SHP77 treated with DMSO at 0.1 percent for 48 hours (cell line): Measurements from ENCODE around the gene COX11.

ENCODE experiments used
- DNase-seq: peaks from one replicate; lab custom pipeline; 2025; lab: John Stamatoyannopoulos, UW

Gene COX11, protein sequence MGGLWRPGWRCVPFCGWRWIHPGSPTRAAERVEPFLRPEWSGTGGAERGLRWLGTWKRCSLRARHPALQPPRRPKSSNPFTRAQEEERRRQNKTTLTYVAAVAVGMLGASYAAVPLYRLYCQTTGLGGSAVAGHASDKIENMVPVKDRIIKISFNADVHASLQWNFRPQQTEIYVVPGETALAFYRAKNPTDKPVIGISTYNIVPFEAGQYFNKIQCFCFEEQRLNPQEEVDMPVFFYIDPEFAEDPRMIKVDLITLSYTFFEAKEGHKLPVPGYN

DNA sequence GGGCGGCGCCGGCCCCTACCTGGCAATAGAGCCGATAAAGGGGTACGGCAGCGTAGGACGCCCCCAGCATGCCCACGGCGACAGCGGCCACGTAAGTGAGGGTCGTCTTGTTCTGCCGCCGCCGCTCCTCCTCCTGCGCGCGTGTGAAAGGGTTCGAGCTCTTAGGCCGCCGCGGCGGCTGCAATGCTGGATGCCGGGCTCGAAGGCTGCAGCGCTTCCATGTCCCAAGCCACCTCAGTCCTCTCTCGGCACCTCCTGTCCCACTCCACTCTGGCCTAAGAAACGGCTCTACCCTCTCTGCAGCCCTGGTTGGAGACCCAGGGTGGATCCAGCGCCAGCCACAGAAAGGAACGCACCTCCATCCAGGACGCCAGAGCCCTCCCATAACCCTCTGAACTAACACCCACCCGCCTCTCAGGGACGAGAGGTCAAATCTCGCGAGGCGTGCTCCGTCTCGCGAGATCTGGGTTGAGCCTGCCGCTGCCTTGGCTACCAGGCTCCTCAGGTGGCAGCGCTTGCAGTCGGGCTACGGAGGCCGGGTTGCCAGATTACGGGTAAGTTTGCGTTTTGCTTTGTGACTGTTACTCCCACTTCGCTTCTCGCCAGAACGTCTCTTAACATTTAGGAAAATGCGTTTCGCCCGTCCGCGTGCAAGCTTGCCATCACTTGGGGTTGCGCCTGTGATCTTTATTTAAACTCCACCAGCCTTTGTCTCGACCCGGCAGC, at the start of gene COX11, which contains the start of gene STXBP4:
COX11 (minus strand) TSS at position 393 of the 726 bp plus-strand sequence; CDS start at position 385, 8 bp downstream.
STXBP4 (plus strand) TSS at position 504 of the 726 bp plus-strand sequence. CDS start 17,455 bp downstream, outside the sequence.
- DNase-seq, result peak; percentile 91

DNA sequence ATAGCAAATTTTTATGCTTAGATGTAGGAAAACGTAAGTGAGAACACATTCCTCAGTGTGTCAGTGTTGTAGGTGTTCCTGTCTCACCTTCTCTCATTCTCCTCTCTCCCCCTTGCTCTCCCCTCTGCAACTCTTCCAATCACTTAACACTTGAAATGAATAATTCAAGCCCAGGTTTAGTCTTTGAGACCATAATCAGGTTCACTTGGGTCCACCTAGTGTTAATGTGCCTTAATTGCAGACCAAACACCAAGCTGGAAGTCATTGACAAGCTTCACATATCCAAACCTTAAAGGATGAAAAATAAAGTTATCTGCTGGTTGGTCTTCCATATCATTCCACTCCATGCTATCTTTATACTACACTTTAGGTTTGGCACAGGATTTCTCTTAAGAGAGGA, 37.1 kb upstream of the COX11 start:
- no peak for DNase-seq

DNA sequence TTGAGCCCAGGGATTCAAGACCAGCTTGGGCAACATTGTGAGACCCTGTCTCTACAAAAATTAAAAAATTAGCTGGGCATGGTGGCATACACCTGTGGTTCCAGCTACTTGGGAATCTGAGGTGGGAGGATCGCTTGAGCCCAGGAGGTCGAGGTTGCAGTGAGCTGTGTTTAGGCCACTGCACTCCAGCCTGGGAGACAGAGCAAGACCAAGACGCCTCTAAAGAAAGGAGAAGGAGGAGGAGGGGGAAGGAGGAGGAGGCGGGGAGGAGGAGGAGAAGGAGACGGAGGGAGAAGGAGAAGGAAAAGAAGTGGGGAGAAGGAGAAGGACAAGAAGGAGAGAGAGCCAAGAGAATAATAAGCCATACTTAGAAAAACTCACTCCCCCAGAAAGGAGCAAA, 36.0 kb upstream of the COX11 start:
- DNase-seq, result no peak

DNA sequence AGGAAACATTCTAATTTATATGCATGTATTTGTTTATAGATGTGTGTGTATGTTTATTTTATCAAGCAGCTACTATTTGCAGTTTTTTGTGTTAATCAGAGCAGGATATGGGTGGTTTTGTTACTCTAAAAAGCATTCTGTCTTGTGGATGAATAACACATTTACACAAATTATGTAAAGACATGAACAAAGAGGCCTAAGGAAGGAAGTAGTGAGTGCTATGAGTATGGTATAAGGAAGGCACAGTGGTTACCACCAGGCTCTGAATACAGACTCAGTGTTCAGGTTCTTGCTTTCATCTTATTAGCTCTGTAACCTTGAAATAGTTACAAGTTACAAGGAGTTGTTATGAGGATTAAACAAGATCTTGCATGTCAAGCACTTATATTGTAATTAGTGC, 34.0 kb upstream of the COX11 start:
- no peak for DNase-seq

DNA sequence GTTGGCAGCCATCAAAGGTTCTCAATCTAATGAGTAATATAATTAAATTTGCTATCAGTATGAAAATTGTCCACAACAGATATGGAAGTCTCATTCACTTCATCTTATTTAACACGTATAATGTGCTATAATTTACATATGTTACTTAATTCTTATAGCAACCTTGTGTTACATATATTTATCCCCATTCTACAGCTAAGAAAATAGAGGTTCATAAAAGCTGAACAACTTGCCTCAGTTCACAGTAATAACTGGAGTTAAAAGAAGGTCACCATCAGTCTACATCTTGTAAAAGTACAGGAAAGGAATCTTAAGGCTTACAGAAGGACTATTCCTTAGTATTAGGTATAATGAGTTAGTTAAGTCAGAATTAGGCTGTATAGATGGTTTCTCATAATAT, 28.0 kb upstream of the COX11 start:
- DNase-seq, result no peak

DNA sequence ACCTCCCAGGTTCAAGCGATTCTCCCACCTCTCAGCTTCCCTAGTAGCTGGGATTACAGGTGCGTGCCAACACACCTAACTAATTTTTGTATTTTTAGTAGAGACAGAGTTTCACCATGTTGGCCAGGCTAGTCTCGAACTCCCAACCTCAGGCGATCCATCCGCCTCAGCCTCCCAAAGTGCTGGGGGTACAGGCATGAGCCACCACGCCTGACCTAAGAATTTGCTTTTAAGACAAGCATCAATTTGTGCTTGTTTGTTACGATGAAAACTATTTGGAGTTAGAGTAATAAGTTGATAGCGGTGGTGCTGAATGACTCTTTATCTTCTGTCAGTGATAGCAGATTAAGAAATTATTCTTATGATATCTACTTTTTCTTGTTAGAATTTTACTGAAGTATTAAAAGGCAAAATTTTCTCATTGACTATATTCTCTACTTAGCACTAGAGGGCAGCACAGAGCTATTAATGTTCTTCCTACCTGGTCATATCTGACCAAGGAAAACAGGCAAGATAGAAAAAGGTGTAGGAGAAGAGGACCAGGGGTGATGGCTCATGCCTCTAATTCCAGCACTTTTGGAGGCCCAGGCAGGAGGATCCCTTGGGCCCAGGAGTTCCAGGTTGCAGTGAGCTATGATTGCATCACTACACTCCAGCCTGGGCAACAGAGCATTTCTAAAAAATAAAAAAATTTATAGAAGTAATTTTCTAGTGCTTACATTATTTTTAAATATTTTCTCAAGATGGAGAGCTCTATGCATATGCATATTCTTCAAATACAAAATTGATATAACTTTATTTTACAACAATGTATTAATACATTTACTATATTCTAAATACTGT, 24.6 kb upstream of the COX11 start:
- peak; percentile 65 for DNase-seq

DNA sequence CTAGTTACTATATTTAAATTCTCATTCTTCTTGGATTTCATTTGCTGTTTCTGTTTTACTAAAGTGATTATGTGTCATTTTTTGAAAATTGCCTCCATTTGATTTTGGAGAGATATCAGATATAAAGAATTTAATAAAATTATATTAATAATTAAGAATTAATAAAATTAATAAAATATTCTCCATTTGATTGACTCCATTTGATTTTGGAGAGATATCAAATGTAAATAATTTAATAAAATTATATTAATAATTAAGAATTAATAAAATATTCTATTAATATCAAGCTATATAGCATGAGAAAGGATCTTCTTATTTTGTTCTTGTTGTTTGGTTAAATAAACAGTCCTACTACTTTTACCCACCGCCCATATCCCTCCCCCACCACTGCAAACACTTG, 23.1 kb upstream of the COX11 start:
- no peak for DNase-seq

DNA sequence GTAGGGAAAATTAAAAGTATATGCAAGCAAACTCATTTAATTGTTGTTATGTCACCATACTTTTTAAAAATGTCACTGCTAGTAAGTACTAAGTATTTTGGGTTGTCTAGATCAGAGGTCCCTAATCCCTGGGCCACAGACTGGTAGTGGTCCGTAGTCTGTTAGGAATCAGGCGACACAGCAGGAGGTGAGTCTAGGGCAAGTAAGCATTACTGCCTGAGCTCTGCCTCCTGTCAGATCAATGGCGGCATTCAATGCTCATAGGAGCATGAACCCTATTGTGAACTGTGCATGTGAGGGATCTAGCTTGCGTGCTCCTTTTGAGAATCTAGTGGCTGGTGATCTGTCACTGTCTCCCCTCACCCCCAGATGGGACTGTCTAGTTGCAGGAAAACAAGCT, 21.7 kb upstream of the COX11 start:
- DNase-seq, result no peak

DNA sequence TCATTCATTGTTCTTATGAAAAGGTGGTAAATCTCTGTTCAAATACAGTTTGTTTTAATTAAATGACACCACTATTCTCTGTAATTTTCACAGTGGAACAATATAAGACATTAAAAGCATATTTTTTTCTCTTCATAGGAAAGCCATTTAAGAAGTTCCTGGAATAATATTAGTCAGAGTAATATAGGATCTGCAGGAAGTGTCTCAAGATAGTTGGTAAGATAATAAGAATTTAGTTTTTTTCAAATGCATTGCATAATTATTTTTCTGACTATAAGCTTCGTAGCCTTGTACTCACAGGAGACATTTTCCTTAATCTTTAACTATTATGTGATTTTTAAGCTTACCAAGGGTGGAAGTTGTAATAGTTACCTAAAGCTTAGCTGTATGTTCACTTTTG, 17.0 kb upstream of the COX11 start:
- DNase-seq, result no peak

DNA sequence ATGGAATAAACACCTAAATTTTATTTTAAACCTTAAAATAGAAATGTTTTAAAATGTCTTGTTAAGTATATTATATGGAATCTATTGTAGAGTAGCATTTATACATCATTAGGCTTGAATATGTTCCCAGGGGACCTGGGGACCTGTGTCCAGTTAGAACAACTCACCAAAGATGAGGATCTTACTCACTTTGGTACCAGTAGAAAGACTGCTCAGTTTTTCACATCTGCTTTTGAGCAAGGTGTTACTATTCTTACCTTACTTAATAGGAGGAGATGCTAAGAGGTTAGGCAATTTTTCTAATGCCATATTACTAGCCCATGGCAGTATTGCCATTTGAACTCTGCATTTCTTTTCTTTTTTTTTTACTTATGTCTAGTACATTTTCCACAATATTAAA, 14.8 kb upstream of the COX11 start:
- no peak for DNase-seq

DNA sequence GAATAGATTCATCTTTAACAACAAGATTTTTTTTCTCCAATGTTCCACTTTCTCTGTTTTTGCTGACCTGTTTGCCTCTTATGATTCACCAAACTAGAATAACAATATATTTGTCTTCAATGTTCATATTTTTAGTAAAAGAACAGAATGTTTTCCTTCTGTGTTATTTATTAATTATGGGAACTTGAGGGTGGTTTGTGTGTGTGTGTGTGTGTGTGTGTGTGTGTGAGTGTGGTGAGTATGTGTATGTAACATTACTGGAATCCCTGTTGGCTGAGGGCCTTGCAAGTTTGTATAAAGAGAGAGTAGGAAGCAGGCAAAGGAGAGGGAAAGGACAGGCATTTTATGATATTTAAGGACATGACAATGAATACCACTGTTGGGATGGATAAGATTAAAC, 13.9 kb upstream of the COX11 start:
- no peak for DNase-seq

DNA sequence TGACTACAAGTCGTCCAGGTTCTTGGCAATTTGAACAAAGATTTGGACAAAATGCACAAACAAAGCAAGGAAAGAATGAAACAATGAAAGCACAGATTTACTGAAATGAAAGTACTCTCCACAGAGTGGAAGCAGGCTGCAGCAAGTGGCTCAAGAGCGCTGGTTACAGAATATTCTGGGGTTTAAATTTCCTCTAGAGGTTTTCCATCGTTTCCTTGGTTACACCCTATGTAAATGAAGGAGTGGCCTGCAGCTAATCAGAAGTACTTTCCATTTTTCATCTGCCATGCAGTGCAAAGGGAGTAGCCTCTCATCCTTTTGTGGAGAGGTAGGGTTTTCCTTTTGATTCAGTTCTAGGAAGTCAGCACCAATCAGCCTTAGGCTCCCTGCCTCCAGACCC, 11.9 kb upstream of the COX11 start:
- DNase-seq, result no peak

DNA sequence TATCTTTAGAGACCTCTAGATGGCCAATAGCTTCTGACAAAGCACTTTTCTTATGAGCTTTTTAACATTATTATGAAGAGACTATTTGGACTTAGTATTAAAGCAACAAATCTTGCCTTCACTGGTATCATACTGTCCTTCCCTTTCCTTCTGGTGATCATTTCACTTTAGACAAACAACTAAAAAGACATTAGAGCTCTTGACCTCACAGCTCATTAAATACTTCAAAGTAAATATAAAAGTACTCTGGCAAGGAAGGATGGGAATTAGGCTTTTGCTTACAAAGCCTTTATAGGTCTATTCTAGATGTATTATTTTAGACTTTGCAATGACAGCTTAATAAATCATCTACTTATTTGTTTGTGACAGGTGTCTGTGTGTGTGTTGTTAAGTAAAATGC, 11.2 kb upstream of the COX11 start:
- DNase-seq, result no peak

DNA sequence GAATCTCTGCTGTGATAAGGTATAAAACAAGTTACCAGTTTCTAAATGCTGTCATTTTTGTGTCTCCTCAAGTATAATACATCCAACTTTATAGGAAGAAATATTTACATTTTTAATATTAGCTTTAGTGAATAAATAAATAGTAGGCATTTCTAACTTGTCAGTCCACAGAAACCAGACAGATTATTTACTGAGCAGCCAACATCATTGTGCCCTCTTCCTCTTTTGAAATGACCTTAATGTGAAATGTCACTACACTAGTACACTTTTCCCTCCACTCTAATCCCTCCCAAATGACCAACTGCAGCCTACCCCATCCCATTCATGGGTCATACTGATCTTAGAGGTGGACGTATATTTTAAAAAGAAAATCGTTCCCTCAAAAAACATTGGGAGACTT, 9.3 kb upstream of the COX11 start:
- no peak for DNase-seq

DNA sequence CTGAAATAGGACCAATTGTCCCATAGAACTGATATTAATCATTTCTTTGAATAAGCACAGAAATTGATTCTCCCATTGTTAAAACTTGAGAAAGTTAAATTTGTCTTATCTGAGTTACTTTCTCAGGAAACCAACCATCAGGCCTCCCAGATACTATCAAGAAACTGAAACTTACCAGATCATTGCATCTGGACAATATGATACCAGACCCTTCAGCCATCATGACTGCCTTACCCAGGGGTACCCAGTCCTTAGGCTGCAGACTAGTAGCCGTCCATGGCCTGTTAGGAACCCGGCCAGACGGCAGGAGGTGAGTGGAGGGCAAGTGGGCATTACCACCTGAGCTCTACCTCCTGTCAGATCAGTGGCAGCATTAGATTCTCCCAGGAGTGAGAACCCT, 7.9 kb upstream of the COX11 start:
- DNase-seq, result no peak

DNA sequence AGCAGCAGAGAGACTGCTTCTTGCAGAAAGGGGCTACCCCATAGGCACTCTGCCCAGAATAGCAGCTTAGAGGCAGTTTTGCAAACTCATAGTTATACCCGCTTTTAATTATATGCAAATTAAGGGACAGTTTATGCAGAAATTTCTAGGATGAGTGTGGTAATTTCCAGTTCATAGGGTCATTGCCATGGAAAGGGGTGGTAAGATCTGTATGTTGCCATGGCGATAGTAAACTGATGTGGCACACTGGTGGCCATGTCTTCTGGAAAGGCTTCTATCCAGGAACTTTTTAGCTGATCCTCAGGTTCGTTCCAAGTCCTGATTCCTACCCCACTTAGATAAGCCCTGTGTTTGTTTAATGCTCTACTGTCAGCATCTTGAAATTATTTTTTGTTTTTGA, 6.3 kb upstream of the COX11 start:
- no peak for DNase-seq

DNA sequence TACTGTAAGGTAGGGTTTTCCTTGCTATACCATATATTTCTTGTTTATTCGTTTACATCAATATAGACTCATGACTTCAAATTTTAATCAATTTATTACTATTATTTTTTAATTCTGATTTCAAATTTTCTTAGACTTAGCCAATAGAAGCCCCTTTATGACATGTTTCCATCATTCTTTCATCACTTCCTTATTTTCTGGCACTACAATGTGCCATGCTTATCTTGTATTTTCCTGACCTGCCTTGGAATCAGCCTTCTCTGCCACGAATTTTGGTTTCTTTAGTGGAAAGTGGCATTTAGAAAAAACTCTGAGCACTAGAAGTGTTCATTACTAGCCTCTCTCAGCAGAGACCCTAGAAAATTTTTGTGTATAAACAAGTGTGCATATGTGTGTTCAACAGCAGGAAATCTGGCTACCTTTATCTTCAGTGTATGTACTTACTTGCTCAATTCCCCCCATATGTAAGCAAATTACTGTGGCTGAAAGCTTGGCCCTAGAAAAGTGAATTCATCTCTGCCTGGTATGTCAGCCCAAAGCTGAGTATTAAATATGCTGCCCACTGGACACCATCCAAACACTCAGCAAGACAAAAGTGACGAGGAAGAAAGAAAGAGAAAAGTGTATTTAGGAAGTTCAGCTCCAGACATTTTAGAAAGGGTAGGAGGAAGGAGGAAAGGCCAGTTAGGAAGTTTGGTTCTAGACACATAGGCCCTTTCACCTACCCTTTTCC, 4.1 kb upstream of the COX11 start:
- DNase-seq, result no peak

DNA sequence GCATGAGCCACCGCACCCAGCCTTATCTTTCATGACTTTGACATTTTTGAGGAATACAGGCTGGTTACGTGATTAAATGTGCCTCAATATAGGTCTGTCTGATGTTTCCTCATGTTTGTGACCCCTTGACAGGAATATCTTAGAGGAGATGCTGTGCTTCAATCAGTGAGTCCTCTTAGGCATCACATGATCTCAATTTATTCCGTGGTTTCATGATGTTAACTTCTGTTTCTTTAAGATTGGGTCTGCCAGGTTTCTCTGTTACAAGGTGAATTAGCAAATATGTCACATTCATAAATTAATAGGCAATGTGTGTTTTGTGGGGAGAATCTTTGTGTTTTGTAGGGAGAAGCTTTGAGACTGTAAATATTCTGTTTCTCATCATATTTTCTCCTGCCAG, 3.4 kb upstream of the COX11 start:
- DNase-seq, result no peak

DNA sequence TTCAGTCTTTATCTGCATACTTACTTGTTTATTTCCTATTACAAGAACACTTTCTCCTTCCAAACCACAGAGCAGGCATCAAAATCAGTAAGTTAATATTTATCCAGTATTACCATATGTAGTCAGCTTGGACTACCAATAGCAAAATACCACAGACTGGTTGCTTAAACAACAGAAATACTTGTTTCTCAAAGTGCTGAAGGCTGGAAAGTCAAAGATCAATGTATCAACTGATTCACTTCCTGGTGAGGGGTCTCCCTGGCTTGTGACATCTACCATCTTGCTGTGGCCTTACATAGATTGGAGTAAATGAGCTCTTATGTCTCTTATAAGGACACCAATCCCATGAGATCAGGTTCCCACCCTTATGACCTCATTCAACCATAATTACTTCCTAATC, 2.7 kb upstream of the COX11 start:
- DNase-seq, result no peak

DNA sequence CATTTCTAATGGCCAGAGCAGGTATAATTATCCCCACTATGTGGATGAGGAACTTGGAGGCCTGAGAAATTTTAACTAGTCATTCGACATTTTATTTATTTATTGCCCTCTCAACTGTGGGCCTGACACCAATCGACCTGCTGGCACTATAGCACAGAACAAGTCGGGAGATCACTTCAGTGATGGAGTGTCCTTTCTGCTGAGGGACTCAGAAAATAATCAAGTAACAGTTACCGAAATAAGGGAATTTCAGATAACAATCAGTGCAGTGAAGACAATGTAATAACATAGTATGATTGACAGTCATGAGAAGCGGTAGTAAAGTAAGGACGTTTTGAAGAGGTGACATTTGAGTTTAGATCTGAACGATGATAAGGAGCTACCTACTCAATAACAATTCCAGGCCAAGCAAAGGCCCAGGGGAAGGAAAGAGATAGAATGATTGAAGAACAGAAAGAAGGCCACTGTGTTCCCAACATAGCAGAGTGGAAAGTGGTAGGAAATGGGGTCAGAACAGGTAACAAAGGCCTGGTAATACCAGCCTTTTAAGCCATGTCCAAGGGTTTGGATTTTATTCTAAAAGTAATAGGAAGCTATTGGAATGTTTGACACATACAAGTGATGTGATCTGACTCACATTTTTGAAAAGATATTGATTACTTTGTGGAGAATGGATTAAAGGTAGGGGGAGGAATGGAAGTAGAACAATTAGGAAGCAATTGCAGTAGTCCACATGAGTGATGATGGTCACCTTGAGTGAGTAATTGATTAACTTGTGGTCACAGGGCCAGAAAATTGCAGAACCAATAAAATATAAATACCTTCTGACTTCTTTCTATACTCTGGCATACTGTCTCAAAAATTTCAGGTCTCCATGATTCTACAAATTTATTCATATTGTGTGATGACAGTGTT, 1.5 kb upstream of the COX11 start:
- no peak for DNase-seq

DNA sequence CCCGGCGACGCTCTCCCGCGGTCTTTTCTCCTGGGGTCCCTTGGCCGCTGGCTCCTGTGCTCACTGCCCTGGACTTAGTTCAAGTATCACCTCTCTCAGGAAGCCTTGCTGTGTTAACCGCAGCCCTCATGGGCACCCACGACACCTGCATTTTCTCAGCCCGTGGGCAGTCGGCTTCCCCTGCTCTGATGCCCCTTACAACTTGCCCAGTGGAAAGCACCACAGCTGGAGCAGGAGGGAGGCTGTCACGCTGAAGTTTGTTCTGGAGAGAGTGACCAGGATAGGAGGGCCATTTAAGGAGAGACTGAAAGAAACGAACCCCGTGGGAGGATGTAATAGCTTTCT, 506 bp upstream of the COX11 start:
- DNase-seq, result no peak
